GM10847 (cell line): Measurements from ENCODE around the gene LRRC70.

ENCODE experiments used
- POLR2A ChIP-seq: IDR thresholded peaks from 2 replicates; pipeline ENCODE4 v1.6.1; 2011; ENCODE audit not compliant: insufficient read length; ENCODE audit errors: extremely low read depth

Gene LRRC70, protein sequence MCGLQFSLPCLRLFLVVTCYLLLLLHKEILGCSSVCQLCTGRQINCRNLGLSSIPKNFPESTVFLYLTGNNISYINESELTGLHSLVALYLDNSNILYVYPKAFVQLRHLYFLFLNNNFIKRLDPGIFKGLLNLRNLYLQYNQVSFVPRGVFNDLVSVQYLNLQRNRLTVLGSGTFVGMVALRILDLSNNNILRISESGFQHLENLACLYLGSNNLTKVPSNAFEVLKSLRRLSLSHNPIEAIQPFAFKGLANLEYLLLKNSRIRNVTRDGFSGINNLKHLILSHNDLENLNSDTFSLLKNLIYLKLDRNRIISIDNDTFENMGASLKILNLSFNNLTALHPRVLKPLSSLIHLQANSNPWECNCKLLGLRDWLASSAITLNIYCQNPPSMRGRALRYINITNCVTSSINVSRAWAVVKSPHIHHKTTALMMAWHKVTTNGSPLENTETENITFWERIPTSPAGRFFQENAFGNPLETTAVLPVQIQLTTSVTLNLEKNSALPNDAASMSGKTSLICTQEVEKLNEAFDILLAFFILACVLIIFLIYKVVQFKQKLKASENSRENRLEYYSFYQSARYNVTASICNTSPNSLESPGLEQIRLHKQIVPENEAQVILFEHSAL

DNA sequence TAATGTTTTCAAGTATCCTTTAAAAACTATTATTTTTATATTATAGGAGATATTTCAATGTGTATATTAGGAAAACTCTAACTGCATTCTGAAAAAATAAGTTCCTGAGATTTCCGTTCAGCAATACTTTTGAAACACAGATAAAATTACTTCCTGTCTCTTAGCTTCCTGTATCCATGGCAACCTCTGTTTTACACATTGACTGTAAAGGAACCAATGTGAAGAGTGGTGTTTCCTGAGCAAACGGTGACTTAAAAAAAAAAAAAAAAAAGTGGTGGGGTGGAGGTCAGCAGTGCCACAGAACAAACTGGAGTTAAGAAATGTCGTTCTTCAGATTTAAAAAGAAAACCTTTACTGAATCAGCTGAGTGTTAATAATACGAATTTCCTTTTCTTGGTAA, at the start of gene LRRC70:
LRRC70 (plus strand) TSS at position 280 of the 400 bp plus-strand sequence. CDS start 620 bp downstream, outside the sequence.
- TF ChIP-seq POLR2A, result no peak

DNA sequence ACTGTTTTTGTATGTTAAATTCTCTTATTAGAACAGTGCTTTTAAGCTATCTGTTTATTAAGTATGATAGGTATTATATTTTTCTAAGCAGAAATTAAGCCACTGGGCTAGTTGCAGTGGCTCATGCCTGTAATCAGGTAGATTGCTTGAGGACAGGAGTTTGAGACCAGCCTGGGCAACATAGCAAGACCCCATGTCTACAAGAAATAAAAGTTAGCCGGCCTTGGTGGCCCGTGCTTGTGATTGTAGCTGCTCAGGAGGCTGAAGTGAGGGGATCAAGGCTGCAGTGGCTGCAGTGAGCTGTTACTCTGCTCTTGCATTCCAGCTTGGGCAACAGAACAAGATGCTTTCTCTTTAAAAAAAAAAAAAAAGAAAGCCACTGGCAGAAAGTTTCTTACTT, 45.0 kb upstream of the LRRC70 start:
- TF ChIP-seq POLR2A, result no peak

DNA sequence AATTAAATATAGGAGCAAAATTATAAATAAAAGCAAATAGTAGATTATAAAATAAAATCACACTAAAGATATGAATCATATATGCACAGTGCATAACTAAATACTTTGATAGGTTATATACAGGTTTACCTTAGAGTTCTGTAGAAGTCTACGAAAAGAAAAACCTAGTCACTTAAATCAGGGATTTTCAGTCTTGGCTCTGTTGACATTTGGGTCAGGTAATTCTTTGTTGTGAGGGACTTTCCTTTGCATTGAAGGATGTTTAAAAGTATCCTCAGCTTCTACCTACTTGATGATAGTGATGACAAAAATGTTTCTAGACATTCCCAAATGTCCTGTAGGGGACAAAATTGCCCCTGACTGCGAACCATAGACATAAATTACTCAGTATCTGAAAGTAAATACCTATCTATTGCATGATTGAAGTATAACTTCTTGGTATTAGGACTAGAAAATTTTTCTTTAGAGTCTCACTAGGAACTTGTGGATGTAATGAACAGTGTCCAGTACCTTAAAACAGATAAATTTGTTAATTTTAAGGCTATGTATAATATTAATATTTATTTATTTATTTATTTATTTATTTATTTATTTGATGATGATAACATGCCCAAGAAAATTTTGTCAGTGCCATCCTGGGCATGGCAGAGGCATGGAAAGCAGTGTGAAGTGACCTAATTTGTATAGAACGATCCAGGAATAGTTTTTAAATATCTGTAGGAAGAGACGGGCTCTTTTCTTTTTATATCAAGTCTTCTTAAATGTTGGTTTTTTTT, 44.0 kb upstream of the LRRC70 start:
- TF ChIP-seq POLR2A, result no peak

DNA sequence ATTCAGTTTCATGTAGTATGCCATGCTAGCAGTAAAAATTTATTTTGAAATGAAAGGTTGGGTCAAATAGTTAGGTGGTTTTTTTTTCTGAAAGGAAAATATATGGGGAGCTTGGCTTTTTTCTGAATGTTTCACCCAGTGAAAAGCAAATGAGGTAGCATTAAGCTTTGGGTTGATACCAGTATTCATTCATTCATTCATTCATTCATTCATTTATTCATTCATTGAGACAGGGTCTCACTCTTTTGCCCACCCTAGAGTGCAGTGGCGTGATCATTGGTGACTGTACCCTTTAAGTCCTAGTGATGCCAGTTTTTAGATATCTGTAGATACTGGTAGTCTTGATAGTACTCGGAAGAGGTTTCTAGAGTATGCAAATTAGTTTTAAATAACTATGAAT, 42.4 kb upstream of the LRRC70 start:
- TF ChIP-seq POLR2A, result no peak

DNA sequence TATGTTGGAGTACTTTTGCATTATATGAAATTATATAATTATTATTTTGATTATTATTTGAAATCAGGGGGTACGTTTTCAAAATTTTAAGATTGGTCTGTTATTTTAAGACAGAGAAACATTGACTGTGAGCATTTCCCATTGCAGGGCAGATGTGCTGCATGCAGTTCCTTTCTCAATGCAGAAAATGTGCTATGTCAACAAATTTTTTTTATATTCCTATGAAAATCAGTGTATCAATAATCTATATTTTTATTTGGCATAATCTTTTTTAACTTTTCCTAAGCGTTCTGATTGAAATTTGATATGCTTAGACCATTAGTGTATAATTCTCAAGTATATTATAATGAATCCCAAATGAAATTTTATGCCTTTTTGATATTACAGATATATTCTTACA, 41.8 kb upstream of the LRRC70 start:
- TF ChIP-seq POLR2A, result no peak

DNA sequence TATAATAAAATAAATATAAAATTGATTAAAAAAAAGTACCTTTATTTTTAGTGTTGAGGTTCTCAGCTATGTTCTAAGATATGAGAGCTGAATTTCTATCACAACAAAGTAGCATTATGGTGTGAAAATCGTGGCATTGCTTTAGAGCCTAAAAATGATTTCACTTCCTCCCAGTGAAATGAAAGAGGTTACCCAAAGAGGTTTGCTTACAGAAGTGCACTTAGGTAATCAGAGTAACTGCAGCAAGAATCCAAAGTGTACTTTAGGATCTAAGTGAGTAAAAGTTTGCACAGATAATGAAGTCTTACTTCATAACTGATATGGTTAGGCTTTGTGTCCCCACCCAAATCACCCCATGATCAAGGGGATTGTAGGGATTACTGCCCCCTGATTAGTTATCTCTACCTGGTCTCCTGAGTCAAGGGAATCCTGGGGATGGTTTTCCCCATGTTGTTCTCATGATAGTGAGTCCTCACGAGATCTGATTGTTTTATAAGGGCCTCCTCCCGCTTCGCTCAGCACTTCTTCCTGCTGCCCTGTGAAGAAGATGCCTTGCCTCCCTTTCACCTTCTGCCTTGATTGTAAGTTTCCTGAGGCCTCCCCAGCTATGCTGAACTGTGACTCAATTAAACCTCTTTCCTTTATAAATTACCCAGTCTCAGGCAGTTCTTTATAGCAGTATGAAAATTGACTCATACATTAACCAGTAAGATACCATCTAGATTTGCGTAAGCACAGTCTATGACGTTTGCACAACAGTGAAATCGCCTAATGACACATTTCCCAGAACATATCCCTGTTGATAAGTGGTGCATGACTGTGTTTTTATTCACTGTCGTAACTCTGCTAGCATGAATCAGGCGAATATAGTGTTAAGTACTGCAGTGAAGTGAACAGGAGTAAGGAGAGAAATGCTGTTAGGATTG, 40.3 kb upstream of the LRRC70 start:
- TF ChIP-seq POLR2A, result no peak

DNA sequence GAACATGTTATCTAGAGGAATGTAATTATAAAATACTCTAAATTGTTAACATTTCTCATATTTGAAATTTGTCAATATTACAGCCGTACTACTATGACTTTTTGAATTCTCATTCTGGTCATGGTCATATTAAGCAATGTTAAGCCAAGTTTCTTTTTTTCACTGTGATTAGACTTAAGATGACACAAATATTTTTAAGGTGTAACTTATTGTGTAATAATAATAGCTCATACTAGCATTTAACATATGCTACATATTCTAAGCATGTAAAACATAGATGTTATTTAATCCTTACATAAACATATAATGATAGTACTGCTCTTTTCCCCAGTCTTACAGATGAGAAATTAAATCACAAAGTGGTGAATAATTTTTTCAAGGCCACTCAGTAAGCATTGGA, 35.9 kb upstream of the LRRC70 start:
- TF ChIP-seq POLR2A, result no peak

DNA sequence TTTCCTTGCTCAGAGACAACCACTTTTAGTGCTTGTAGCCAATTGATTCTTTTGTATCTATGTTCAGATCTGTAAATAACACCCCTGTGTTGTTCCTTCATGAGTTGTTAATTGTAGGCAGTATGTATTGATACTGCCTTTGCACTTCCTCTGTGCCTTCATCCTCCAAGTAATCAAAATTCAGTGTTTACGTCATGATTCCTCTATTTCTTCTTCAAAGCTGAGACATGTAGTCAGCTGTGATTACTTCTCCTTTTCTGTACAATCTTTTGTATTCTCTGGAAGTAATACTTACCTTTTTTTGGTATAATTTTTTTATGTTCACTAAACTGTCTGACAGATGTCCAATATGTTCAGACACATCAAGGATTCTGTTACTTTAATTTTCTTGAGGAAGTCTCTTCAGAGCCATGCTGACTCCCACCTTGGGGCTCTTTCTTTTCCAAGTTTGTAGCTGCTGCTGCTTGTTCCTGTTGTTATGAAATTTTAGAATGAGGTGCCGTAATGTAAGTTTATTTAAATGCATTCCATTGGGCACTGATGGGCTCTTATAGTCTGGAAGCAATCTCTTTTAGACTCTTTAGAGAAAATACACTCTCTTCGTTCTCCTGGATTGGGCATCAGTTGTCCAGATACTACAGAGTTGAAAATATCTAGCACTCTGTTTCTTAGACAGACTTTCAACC, 30.5 kb upstream of the LRRC70 start:
- no peak for TF ChIP-seq POLR2A

DNA sequence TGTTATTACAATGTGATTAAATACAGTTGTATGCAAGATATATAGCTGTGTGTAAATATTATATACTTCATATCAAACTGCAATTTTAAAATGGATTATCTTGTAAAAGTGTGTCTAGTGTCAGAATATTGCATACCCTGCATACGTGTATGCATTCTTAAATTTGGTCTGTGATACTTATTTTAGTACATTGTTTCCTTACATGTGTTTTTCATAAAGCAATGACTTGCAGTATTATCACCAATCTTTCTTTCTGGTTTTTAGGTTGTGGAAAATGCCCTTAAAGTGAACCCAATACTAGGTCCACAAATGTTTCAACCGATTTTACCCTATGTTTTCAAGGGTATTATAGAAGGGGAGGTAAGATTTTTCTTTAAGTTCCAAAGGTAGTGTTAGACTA, 28.5 kb upstream of the LRRC70 start:
- no peak for TF ChIP-seq POLR2A

DNA sequence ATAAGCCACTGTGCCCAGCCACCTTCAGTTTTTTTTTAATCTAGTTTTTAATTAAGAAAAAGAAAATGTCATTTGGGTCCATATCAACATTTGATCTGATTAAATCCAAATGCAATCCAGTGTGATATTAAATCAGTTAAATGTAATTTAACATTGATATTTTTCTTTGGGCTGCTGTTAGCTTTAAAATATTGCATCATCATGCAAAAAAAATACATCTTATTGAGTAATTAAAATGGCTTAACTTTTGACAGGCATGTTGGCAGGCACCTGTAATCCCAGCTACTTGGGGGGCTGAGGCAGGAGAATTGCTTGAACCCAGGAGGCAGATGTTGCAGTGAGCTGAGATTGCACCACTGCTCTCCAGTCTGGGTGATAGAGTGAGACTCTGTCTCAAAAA, 22.7 kb upstream of the LRRC70 start:
- TF ChIP-seq POLR2A, result no peak

DNA sequence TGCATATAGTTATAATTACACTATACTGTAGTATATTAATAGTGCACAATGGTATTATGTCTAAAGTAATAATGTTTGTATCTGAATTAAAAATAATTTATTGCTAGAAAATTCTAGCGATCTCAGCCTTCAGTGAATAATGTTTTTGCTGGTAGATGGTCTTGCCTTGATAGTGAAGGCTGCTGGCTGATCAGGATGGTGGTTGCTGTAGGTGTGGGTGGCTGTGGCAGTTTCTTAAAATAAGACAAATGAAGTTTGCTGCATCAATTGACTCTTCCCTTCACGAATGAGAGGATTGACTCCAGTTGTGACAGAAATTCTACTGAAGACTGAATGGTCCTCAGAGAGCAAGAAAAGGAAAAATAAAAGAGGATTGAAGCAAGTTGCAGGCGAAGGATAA, 19.7 kb upstream of the LRRC70 start:
- no peak for TF ChIP-seq POLR2A

DNA sequence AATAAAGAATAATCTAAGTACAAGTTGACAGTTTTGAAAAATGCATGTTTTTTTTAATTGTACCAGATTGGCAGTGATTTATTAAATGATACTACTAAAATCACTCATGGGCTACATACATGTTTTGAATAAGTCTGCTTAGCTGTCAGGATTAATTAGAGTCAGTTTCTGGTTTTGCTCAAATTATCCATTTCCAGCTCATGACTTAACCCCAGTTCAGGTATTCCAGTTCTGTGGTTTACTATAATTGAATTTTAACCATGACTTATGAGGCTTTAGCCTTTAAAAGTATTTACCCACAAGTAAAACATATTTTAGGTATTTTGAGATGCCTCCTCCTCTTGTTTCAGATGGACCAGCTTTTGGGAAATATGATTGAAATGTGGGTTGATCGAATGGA, 17.8 kb upstream of the LRRC70 start:
- TF ChIP-seq POLR2A, result no peak

DNA sequence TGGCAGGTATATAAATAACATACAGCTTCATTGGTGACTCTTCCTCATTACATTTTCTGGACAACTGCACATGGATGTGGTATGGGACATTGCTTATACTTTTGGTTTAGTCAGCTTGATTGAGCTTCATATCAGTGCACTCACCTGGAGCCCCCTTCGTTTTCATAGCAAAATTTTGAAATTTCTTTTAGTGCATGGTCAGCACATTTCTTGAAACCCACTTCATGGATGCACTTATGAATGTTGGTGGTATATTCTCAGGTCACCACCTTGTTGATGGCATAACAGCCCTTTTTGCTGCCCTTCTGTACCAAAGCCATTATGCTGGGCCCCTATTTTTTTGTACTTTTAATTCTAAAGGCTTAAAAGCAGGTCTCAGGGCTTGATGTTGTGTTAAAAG, 16.7 kb upstream of the LRRC70 start:
- TF ChIP-seq POLR2A, result no peak

DNA sequence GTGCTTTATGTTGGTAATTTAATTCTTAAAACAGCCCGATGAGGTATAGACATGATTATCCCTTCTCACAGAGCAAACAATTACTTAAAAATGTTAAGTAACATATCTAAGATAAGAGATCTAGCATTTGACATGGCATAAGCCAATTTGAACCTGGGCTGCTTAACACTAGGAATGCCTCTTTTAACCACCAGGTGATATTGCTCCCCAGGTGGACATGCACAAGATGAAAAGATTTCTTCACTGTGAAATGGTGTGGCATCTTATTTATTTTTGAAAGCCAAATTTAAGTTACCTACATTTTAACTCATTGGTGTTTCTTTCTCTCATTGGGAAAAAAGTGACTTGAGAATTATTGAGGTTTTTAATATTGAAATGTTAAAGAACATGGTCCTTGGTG, 15.8 kb upstream of the LRRC70 start:
- no peak for TF ChIP-seq POLR2A
